GM12874 (cell line): ENCODE measurements around the gene MPZL1.

Experiments used
- CTCF ChIP-seq: IDR thresholded peaks from 2 replicates; pipeline ENCODE4 v1.5.1; 2011; ENCODE audit warnings: low read depth, mild to moderate bottlenecking, control low read depth, low read length, moderate library complexity; ENCODE audit not compliant: insufficient read depth

The MPZL1 gene

GRCh38 chr1:167737169-167737568 is 15.4 kb downstream of the MPZL1 start:
- TF ChIP-seq CTCF, result no peak

GRCh38 chr1:167738158-167738557 is 16.4 kb downstream of the MPZL1 start:
- no peak for TF ChIP-seq CTCF

- no peak for TF ChIP-seq CTCF
Observed at GRCh38 chr1:167739752-167740151, 18.0 kb downstream of the MPZL1 start.

- no peak for TF ChIP-seq CTCF
Observed at GRCh38 chr1:167744901-167745300, 23.1 kb downstream of the MPZL1 start.

- no peak for TF ChIP-seq CTCF
Observed at GRCh38 chr1:167746013-167746672, 24.4 kb downstream of the MPZL1 start.

GRCh38 chr1:167746988-167747655 is 25.3 kb downstream of the MPZL1 start:
- no peak for TF ChIP-seq CTCF

- no peak for TF ChIP-seq CTCF
Observed at GRCh38 chr1:167747988-167748387, 26.2 kb downstream of the MPZL1 start.
